Heart right ventricle (tissue), 16 donors: Measurements from ENCODE around the gene ECE1. TPM values are rescaled to one million over a fixed set of nuclear protein-coding genes. Genes with fewer than 3 reads are reported as not detected.

ENCODE experiments used
- ATAC-seq, 8 donors: fragments of 200-7000 bp; cut with Tn5 transposase; one replicate each; pipeline ENCODE4 v1.9.1; 2020; ENCODE audit warnings: mild to moderate bottlenecking in 8 of 8, moderate library complexity in 8 of 8, moderate number of reproducible peaks in 1 of 8
- DNase-seq, 2 donors: peaks; one replicate each; pipeline ENCODE4 v3.0.0-alpha.2; 2020
- H3K27ac ChIP-seq, 10 donors: fragments of 200-600 bp; sonication (generic) in 2 of 10; one replicate each; pipeline versions ENCODE4 v1.5.0 to v1.8.0; 2020 to 2022; ENCODE audit warnings: mild to moderate bottlenecking in 3 of 10
- H3K27me3 ChIP-seq, 7 donors: fragments of 200-600 bp; one replicate each; pipeline ENCODE4 v1.8.0; 2021 to 2022; ENCODE audit warnings: mild to moderate bottlenecking in 2 of 7
- H3K36me3 ChIP-seq, 9 donors: fragments of 200-600 bp; sonication (generic) in 1 of 9; one replicate each; pipeline versions ENCODE4 v1.5.0 to v1.8.0; 2020 to 2022; ENCODE audit warnings: mild to moderate bottlenecking in 2 of 9
- H3K4me1 ChIP-seq, 9 donors: fragments of 200-600 bp; sonication (generic) in 1 of 9; one replicate each; pipeline versions ENCODE4 v1.5.0 to v1.8.0; 2020 to 2022; ENCODE audit warnings: mild to moderate bottlenecking in 4 of 9
- H3K4me3 ChIP-seq, 10 donors: fragments of 200-600 bp; sonication (generic) in 2 of 10; one replicate each; pipeline versions ENCODE4 v1.5.0 to v1.8.0; 2020 to 2022; ENCODE audit warnings: mild to moderate bottlenecking in 7 of 10, moderate library complexity in 2 of 10
- H3K9me3 ChIP-seq, 11 donors: fragments of 200-600 bp in 10 of 11; sonication (generic) in 2 of 11; one replicate each; pipeline versions ENCODE4 v1.5.0 to v1.8.0; 2013 to 2022; ENCODE audit warnings: mild to moderate bottlenecking in 2 of 11, control low read depth in 1 of 11, moderate library complexity in 1 of 11
- WGBS, 2 donors: extraction: QIAGEN DNeasy Blood & Tissue Kit; methylation state at CpG; one replicate each; pipeline ENCODE4 v1.1.7; 2013; ENCODE audit warnings: inconsistent platforms in 1 of 2; 5-methylcytosine and 5-hydroxymethylcytosine counted together
- intact Hi-C, 10 donors: fragments of 100-400 bp; cut with DNase I; formaldehyde crosslinking; loops; one replicate each; pipeline versions ENCODE4 v1.11.1 to v1.14.2; 2022
- polyA plus RNA-seq, 2 donors: library from polyadenylated mRNA; stranded (reverse); fragments of 200-250 nt; gene quantifications; one replicate each; pipeline ENCODE4 v1.2.3, GENCODE V29; 2013
- total RNA-seq, 10 donors: library from RNA; stranded (reverse); fragmentation: NEBNext Ultra II Directional in 3 of 10; extraction: Animal tissue kit (Norgen Biotek cat#: 25700) in 3 of 10; gene quantifications; one replicate each; pipeline versions ENCODE4 v1.2.1 to v1.2.4, GENCODE V29; 2021 to 2023
- TF ChIP-seq, protein P1 (sequence below), 9 donors: fragments of 200-600 bp; sonication (generic) in 2 of 9; IDR thresholded peaks; one replicate each; pipeline versions ENCODE4 v1.5.0 to v1.8.0; 2021 to 2022; ENCODE audit warnings: antibody characterized with exemption in 9 of 9, mild to moderate bottlenecking in 5 of 9, moderate library complexity in 1 of 9
- donor health status: Arrhythmogenic right ventricular cardiomyopathy.
- donor health status: ischemic (EF 13 %, LVEDD 7.1; RV severe dilation, severe dysfunction).
- donor health status: healthy with polysubstance abuse.
- donor health status: DM: no; HTN: yes; CAD: no.
- donor health status: DM: no; HTN: no; CAD: no.
- donor health status: ischemic (EF 25% LVEDD 6.9; RV normal size, moderate dysfunction).
- donor health status: ischemic (EF 25% LVEDD 5.7; RV mildly dilated, moderate dysfunction).
- donor health status: healthy.
- donor health status: DM: yes; HTN: yes; CAD: no.
- donor health status: Ischemic cardiomyopathy.
- donor health status: ischemic (EF 35%, LVEDD 5.7; RV mildly dilated, moderate dysfunction).
- donor health status: nonischemic (EF 11% LVEDD 7.7; RV severe dilation, severe dysfunction).
- donor health status: DM: yes; HTN: yes; CAD: no.
- donor health status: PGD.
- donor health status: ischemic (EF 29% LVEDD 5.4; RV normal size, mild dysfunction).
- donor health status: nonischemic (EF 23%, LVEDD 6.1; RV moderate dilation, normal function).

The ECE1 gene
- total and polyA plus RNA-seq, 12 donors = 30.6 to 81.8 (median 51.8) TPM

DNA sequence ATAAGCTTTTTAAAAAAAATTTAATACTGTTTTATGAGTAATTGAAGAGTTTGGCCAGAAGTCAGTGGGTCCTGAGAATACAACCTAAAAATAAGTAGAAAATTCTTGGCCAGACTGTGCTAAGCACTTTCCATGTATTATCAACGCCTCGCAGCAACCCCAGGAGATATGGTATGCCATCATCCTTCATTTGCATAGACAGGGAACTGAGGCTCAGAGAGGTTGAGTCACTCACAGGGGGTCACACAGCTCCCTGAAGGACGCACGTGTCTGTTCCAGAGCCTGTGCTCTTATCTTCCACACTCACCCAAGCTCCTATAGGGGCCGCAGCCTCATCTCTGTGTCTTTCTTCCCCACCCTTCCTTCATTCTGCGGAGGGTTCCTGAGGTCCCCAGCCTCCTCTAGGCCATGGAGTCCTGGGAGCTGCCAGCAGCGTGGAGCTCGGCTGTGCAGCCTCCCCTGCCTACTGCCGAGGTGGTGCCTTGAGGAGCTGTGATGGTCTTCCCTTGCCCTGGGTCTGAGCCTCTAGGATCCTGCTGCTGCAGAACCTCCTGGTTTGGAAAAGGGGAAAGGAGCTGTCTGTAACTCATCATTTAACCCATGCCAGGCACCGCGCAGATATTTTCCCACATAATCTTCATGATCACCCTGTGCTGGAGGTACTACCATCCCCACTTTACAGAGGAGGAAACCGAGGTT, 30.3 kb upstream of the ECE1 start:
- intact Hi-C loops = no loop called here
- H3K27ac ChIP-seq = peak overlapping the region in 9 of 10 donors; percentile 18 to 91 (median 83)
- no peaks in the 10 kb centered on the region for H3K27me3 ChIP-seq
- 73 to 74% methylated on average over 12 of the region's 12 CpGs for WGBS, 2 donors
- no peaks in the 10 kb centered on the region for H3K9me3 ChIP-seq
- peaks cover 55 to 97% (median 88%) of the 10 kb centered on the region in 9 donors for H3K4me1 ChIP-seq
- DNase-seq (no peak), ATAC-seq (peak in 1 of 8 donors; percentile 15)
- H3K36me3 ChIP-seq = no peaks in the 10 kb centered on the region
- TF ChIP-seq, protein P1, sequence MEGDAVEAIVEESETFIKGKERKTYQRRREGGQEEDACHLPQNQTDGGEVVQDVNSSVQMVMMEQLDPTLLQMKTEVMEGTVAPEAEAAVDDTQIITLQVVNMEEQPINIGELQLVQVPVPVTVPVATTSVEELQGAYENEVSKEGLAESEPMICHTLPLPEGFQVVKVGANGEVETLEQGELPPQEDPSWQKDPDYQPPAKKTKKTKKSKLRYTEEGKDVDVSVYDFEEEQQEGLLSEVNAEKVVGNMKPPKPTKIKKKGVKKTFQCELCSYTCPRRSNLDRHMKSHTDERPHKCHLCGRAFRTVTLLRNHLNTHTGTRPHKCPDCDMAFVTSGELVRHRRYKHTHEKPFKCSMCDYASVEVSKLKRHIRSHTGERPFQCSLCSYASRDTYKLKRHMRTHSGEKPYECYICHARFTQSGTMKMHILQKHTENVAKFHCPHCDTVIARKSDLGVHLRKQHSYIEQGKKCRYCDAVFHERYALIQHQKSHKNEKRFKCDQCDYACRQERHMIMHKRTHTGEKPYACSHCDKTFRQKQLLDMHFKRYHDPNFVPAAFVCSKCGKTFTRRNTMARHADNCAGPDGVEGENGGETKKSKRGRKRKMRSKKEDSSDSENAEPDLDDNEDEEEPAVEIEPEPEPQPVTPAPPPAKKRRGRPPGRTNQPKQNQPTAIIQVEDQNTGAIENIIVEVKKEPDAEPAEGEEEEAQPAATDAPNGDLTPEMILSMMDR (IDR thresholded peaks at IDR 0.05) = no peak
- H3K4me3 ChIP-seq = no peak overlapping the region

DNA sequence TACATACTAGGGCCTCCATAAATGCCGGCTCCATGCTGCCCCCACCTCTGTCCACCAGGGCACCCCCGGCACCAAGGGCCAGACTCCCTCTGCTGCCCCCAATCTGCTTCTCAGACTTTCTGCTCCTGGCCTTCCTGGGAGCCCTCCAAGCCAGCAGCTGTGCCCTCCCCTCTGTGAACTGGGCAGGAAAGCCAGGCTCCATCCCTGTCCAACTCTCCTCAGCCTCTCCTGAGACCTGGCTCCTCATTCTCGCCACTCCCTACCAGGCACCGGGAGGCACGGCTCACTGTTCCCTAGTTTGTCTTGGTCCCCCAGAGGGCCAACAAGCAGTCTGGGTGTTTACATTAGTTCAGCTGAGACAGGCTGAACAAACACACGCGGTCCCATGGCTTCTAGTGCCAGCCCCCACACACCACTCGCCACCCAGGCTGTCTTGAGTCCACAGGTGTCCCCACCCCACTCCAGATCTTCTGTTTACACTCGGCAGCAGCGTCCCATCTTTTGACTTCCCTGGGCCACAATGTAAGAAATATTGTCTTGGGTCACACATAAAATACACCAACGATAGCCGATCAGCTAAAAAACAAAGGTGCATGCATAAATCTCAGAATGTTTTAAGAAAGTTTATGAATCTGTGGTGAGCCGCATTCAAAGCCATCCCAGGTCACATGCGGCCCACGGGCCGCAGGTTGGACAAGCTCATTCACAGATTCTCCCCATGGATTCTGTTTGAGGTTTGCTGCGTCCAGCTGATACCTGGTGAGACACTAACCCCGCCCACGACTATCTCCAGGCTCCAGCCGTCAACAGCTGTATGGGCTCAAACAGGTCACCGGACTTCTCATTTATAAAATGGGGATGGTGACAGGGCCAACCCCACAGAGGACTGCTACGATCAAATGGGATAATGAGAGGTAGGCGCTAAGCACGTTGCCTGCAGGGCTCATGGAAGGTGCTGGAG, 29.5 kb upstream of the ECE1 start:
- no peaks in the 10 kb centered on the region for H3K36me3 ChIP-seq
- DNase-seq = no peak
- H3K9me3 ChIP-seq = no peaks in the 10 kb centered on the region
- no peaks in the 10 kb centered on the region for H3K27me3 ChIP-seq
- TF ChIP-seq, protein P1 (IDR thresholded peaks at IDR 0.05) = no peak
- intact Hi-C loops = no loop called here
- ATAC-seq = peak in 1 of 8 donors; percentile 9
- H3K4me3 ChIP-seq = no peak overlapping the region
- peaks cover 47 to 91% (median 79%) of the 10 kb centered on the region in 9 donors for H3K4me1 ChIP-seq
- peak overlapping the region; percentile 58 to 91 (median 83) for H3K27ac ChIP-seq
- 71 to 72% methylated on average over 24 of the region's 24 CpGs for WGBS, 2 donors

DNA sequence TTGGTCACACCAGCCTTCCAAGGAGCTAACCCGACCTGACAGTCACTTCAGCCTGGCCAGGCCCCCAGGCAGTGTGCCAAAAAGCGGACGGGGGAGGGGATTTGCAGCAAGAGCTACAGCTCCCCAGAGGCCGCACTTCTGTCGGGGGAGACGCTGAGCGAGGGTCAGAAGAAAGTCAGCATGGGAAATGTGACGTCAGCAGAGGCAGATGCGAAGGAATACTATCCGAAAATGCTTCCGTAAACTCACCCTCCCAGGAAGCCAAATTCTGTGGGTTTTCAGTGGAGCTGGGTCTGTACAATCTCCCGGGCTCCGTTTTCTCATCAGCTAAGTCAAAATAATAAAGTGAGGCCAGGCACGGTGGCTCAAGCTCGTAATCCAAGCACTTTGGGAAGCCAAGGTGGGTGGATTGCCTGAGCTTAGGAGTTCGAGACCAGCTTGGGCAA, 28.5 kb upstream of the ECE1 start:
- no peaks in the 10 kb centered on the region for H3K36me3 ChIP-seq
- H3K27ac ChIP-seq = peak overlapping the region; percentile 67 to 91 (median 83)
- no peaks in the 10 kb centered on the region for H3K27me3 ChIP-seq
- peaks cover 40 to 91% (median 76%) of the 10 kb centered on the region in 9 donors for H3K4me1 ChIP-seq
- ATAC-seq (peak; percentile 29 to 77 (median 58)), DNase-seq (peak; percentile 96)
- intact Hi-C loops = no loop called here
- TF ChIP-seq, protein P1 (IDR thresholded peaks at IDR 0.05) = no peak
- H3K4me3 ChIP-seq = no peak overlapping the region
- 29 to 31% methylated on average over 16 of the region's 16 CpGs for WGBS, 2 donors
- H3K9me3 ChIP-seq = no peaks in the 10 kb centered on the region

DNA sequence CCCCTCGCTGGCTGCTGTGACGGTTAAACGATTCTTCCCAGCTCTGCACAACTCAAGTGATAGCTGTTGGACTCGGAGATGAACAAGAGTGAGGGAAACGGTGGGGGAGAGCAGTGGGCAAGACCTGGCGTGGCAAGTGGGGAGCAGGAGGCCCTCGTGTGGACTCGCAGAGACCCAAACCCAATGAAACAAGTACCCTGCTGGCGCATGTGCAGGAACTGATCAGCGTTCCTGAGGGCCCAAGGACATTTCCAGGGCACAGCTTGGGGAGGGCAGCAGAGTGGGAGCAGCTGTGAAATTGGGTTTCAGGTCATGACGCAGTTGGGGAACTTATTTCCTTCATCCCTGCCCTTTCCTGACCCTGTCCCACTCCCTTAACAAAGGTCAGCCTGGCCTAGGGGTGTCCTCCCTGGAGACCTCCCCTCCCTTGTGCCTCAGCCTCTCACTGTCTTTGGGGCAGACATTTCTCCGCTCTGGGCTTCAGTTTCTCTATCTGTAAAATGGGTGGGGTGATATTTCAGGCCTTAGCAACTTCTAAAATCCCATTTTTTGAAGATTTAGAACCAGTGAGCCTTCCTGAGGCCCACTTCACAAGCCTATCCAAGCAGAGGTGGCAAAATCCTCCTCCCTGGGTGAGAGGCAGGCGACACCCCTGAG, 27.9 kb upstream of the ECE1 start:
- Histone ChIP-seq H3K27me3 (no peaks in the 10 kb centered on the region), H3K9me3 (no peaks in the 10 kb centered on the region), H3K4me1 (peaks cover 35 to 91% (median 76%) of the 10 kb centered on the region in 9 donors), H3K4me3 (no peak overlapping the region), H3K27ac (peak overlapping the region; percentile 67 to 91 (median 83)), H3K36me3 (no peaks in the 10 kb centered on the region)
- WGBS, 2 donors = 77 to 79% methylated on average over 13 of the region's 13 CpGs
- no peak for DNase-seq
- no peak for ATAC-seq
- intact Hi-C loops = no loop called here
- TF ChIP-seq, protein P1 (IDR thresholded peaks at IDR 0.05) = no peak
